ENCODE results near the gene GPRIN3.

Gene GPRIN3

DNA sequence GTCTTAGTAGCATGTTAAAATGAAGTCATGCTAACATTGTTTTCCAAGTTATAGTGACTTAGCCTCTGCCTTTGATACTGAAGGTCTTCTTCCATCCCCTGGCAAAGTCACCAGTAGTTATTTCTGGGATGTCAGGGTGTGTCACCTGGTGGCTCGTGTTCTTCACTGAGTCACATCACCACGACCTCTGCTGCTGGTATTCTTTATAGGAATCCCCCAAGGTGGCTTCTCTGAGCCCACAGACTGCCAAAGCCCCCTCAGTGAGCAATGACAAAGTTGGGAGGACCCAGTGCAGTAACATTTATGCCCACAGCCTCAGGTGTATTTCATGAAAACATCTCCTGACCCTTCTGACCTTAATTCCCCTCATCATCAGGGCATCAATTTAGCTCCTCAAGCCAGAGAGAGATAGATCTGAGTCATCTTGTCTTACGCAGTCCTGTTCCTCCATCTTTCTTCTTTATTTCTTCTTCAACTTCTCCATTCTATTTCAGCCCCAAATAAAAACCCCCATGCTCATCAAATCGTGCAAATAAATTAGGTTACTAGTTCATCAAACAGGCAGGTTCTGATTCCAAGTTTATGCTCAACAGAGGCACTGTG, 29.3 kb upstream of the GPRIN3 start:
- Histone ChIP-seq H3K27ac (ENCODE audit: extremely low read depth, low read depth, low read length) (no peak overlapping the region), H3K36me3 (ENCODE audit: control insufficient read depth in 2 of 2, insufficient read depth in 1 of 2, low read length in 2 of 2) (no peaks in the 10 kb centered on the region), H3K9me3 (ENCODE audit: control insufficient read depth, insufficient read depth, low read depth, low read length) (no peaks in the 10 kb centered on the region), H3K4me1 (ENCODE audit: control insufficient read depth, insufficient read depth, low read length) (no peaks in the 10 kb centered on the region), H3K4me3 (ENCODE audit: low read depth, low read length) (no peak overlapping the region)
- POLR2A ChIA-PET, result no interaction called here
- TF ChIP-seq ZNF211 (tag by site-specific recombination; IDR thresholded peaks at IDR 0.05; ENCODE audit: low read depth) (no peak), ZNF394 (tag by site-specific recombination; IDR thresholded peaks at IDR 0.05; ENCODE audit: borderline replicate concordance) (no peak), REPIN1 (tag by site-specific recombination; IDR thresholded peaks at IDR 0.05; ENCODE audit: low read depth) (no peak), ZNF302 (tag by site-specific recombination; IDR thresholded peaks at IDR 0.05; ENCODE audit: low read depth) (no peak), ZNF549 (tag by site-specific recombination; IDR thresholded peaks at IDR 0.05) (no peak), MZF1 (tag by site-specific recombination; IDR thresholded peaks at IDR 0.05; ENCODE audit: borderline replicate concordance) (no peak), ZFP37 (tag by site-specific recombination; IDR thresholded peaks at IDR 0.05) (no peak), ZNF391 (tag by site-specific recombination; IDR thresholded peaks at IDR 0.05; ENCODE audit: borderline replicate concordance, low read depth) (no peak), ZNF202 (tag by site-specific recombination; IDR thresholded peaks at IDR 0.05; ENCODE audit: borderline replicate concordance) (no peak), ZNF747 (tag by site-specific recombination; IDR thresholded peaks at IDR 0.05) (no peak), IKZF3 (tag by site-specific recombination; IDR thresholded peaks at IDR 0.05) (no peak)
- TF ChIP-seq, protein P1, sequence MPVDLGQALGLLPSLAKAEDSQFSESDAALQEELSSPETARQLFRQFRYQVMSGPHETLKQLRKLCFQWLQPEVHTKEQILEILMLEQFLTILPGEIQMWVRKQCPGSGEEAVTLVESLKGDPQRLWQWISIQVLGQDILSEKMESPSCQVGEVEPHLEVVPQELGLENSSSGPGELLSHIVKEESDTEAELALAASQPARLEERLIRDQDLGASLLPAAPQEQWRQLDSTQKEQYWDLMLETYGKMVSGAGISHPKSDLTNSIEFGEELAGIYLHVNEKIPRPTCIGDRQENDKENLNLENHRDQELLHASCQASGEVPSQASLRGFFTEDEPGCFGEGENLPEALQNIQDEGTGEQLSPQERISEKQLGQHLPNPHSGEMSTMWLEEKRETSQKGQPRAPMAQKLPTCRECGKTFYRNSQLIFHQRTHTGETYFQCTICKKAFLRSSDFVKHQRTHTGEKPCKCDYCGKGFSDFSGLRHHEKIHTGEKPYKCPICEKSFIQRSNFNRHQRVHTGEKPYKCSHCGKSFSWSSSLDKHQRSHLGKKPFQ (tag by site-specific recombination; IDR thresholded peaks at IDR 0.05), result no peak
- TF ChIP-seq, protein P2, sequence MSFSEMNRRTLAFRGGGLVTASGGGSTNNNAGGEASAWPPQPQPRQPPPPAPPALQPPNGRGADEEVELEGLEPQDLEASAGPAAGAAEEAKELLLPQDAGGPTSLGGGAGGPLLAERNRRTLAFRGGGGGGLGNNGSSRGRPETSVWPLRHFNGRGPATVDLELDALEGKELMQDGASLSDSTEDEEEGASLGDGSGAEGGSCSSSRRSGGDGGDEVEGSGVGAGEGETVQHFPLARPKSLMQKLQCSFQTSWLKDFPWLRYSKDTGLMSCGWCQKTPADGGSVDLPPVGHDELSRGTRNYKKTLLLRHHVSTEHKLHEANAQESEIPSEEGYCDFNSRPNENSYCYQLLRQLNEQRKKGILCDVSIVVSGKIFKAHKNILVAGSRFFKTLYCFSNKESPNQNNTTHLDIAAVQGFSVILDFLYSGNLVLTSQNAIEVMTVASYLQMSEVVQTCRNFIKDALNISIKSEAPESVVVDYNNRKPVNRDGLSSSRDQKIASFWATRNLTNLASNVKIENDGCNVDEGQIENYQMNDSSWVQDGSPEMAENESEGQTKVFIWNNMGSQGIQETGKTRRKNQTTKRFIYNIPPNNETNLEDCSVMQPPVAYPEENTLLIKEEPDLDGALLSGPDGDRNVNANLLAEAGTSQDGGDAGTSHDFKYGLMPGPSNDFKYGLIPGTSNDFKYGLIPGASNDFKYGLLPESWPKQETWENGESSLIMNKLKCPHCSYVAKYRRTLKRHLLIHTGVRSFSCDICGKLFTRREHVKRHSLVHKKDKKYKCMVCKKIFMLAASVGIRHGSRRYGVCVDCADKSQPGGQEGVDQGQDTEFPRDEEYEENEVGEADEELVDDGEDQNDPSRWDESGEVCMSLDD (tag by site-specific recombination; IDR thresholded peaks at IDR 0.05), result no peak
- TF ChIP-seq, protein P3, sequence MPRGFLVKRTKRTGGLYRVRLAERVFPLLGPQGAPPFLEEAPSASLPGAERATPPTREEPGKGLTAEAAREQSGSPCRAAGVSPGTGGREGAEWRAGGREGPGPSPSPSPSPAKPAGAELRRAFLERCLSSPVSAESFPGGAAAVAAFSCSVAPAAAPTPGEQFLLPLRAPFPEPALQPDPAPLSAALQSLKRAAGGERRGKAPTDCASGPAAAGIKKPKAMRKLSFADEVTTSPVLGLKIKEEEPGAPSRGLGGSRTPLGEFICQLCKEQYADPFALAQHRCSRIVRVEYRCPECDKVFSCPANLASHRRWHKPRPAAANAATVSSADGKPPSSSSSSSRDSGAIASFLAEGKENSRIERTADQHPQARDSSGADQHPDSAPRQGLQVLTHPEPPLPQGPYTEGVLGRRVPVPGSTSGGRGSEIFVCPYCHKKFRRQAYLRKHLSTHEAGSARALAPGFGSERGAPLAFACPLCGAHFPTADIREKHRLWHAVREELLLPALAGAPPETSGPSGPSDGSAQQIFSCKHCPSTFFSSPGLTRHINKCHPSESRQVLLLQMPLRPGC (tag by site-specific recombination; IDR thresholded peaks at IDR 0.05), result no peak
- CTCF ChIA-PET, result no interaction called here

DNA sequence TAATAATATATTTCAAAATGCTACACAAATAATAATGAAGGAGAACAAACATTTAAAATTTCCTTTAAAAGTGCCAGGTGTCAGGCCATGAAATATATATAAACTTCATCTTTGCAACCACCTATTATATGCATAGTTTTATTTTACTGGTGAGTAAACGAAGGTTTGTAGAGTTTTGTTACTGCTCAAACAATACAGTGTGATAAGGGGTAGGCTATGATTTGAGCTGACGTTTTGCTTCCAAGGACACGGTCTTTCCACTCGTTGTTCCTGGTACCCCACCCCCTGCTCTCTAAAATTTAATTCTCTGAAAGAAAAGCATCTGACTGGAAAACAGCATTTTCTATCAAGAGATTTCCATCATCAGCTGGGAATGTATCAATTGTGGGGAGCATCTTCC, 27.2 kb upstream of the GPRIN3 start:
- no peak for TF ChIP-seq ZNF23 (tag by site-specific recombination; IDR thresholded peaks at IDR 0.05; ENCODE audit: borderline replicate concordance)
- TF ChIP-seq, protein P4, sequence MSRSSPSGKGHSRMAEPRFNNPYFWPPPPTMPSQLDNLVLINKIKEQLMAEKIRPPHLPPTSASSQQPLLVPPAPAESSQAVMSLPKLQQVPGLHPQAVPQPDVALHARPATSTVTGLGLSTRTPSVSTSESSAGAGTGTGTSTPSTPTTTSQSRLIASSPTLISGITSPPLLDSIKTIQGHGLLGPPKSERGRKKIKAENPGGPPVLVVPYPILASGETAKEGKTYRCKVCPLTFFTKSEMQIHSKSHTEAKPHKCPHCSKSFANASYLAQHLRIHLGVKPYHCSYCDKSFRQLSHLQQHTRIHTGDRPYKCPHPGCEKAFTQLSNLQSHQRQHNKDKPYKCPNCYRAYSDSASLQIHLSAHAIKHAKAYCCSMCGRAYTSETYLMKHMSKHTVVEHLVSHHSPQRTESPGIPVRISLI (tag by site-specific recombination; IDR thresholded peaks at IDR 0.05), result no peak
- TF ChIP-seq ZNF274 (IDR thresholded peaks at IDR 0.05; ENCODE audit: low read length), result no peak
- no peak for TF ChIP-seq ZNF274 (tag by site-specific recombination; IDR thresholded peaks at IDR 0.05; ENCODE audit: borderline replicate concordance)
- TF ChIP-seq ZNF777 (tag by site-specific recombination; IDR thresholded peaks at IDR 0.05; ENCODE audit: borderline replicate concordance), result no peak
- TF ChIP-seq, protein P5, sequence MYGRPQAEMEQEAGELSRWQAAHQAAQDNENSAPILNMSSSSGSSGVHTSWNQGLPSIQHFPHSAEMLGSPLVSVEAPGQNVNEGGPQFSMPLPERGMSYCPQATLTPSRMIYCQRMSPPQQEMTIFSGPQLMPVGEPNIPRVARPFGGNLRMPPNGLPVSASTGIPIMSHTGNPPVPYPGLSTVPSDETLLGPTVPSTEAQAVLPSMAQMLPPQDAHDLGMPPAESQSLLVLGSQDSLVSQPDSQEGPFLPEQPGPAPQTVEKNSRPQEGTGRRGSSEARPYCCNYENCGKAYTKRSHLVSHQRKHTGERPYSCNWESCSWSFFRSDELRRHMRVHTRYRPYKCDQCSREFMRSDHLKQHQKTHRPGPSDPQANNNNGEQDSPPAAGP (tag by site-specific recombination; IDR thresholded peaks at IDR 0.05), result no peak
- TF ChIP-seq ZNF785 (tag by site-specific recombination; IDR thresholded peaks at IDR 0.05), result no peak
- TF ChIP-seq, protein P6, sequence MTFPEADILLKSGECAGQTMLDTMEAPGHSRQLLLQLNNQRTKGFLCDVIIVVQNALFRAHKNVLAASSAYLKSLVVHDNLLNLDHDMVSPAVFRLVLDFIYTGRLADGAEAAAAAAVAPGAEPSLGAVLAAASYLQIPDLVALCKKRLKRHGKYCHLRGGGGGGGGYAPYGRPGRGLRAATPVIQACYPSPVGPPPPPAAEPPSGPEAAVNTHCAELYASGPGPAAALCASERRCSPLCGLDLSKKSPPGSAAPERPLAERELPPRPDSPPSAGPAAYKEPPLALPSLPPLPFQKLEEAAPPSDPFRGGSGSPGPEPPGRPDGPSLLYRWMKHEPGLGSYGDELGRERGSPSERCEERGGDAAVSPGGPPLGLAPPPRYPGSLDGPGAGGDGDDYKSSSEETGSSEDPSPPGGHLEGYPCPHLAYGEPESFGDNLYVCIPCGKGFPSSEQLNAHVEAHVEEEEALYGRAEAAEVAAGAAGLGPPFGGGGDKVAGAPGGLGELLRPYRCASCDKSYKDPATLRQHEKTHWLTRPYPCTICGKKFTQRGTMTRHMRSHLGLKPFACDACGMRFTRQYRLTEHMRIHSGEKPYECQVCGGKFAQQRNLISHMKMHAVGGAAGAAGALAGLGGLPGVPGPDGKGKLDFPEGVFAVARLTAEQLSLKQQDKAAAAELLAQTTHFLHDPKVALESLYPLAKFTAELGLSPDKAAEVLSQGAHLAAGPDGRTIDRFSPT (tag by site-specific recombination; IDR thresholded peaks at IDR 0.05), result no peak
- Histone ChIP-seq H3K4me1 (ENCODE audit: control insufficient read depth, insufficient read depth, low read length) (no peaks in the 10 kb centered on the region), H3K9me3 (ENCODE audit: control insufficient read depth, insufficient read depth, low read depth, low read length) (no peaks in the 10 kb centered on the region), H3K4me3 (ENCODE audit: low read depth, low read length) (no peak overlapping the region), H3K36me3 (ENCODE audit: control insufficient read depth in 2 of 2, insufficient read depth in 1 of 2, low read length in 2 of 2) (no peaks in the 10 kb centered on the region), H3K27ac (ENCODE audit: extremely low read depth, low read depth, low read length) (no peak overlapping the region)
- ChIA-PET POLR2A (no interaction called here), CTCF (no interaction called here)

All from HEK293 (cell line).